Hepatocyte (in vitro differentiated cells): ENCODE data around the gene EXOC4.

Experiments used
- EZH2 ChIP-seq: fragments of 200-600 bp; sonication (generic); IDR thresholded peaks from 2 replicates; pipeline ENCODE4 v1.6.1; 2016; ENCODE audit warnings: antibody characterized with exemption, mild to moderate bottlenecking, borderline replicate concordance
- TF ChIP-seq, protein P1 (sequence below): fragments of 200-600 bp; sonication (generic); IDR thresholded peaks from 2 replicates; pipeline ENCODE4 v1.5.1; 2016; ENCODE audit warnings: antibody characterized with exemption, mild to moderate bottlenecking; ENCODE audit not compliant: poor library complexity

DNA sequence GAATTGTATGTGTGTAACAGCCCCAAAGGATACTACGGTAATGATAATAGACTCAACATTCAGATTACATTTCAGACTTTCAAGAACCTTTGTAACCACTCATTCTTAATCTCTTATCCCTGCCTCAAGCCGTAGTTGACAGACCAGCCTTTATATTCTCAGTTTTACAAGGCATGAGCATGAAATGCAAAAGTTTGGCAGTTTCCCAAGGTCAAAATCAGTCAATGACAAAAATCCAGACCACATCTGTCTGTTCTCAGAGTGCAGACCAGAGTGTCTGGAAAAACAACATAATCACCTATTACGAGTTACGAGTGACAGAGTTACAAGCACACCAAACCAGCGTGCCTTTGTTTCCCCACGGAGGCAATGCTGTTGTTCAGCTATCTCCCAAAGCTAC is 695.7 kb downstream of the EXOC4 start:
- TF ChIP-seq, protein P1, sequence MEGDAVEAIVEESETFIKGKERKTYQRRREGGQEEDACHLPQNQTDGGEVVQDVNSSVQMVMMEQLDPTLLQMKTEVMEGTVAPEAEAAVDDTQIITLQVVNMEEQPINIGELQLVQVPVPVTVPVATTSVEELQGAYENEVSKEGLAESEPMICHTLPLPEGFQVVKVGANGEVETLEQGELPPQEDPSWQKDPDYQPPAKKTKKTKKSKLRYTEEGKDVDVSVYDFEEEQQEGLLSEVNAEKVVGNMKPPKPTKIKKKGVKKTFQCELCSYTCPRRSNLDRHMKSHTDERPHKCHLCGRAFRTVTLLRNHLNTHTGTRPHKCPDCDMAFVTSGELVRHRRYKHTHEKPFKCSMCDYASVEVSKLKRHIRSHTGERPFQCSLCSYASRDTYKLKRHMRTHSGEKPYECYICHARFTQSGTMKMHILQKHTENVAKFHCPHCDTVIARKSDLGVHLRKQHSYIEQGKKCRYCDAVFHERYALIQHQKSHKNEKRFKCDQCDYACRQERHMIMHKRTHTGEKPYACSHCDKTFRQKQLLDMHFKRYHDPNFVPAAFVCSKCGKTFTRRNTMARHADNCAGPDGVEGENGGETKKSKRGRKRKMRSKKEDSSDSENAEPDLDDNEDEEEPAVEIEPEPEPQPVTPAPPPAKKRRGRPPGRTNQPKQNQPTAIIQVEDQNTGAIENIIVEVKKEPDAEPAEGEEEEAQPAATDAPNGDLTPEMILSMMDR = no peak
- no peak for TF ChIP-seq EZH2
